Urinary bladder (tissue), 4 donors: ENCODE results near the gene SERINC2. TPM values are rescaled to one million over a fixed set of nuclear protein-coding genes. Genes with fewer than 3 reads are reported as not detected.
A peak's percentile ranks its signal among the peaks of the same experiment; 100 is the strongest.
"Not testable (repeated sequence)": the region's sequence is repeated elsewhere in the genome, so short reads cannot be mapped to it uniquely, and the experiment has no call there.

ENCODE experiments used
- DNase-seq: peaks from one replicate; pipeline ENCODE4 v3.0.0-alpha.2; 2015; ENCODE audit errors: extremely low spot score
- H3K27ac ChIP-seq: one replicate; pipeline ENCODE4 v1.5.1; 2013; ENCODE audit warnings: low read depth, mild to moderate bottlenecking, moderate library complexity
- H3K36me3 ChIP-seq: one replicate; pipeline ENCODE4 v1.6.1; 2013; ENCODE audit warnings: mild to moderate bottlenecking, moderate library complexity; ENCODE audit not compliant: insufficient read depth
- H3K4me1 ChIP-seq: one replicate; pipeline ENCODE4 v1.6.1; 2013; ENCODE audit warnings: mild to moderate bottlenecking, moderate library complexity; ENCODE audit not compliant: insufficient read depth
- H3K4me3 ChIP-seq: one replicate; pipeline ENCODE4 v1.5.1; 2013; ENCODE audit warnings: low read depth, low read length
- WGBS: extraction: QIAGEN DNeasy Blood & Tissue Kit; methylation state at CpG from one replicate; pipeline ENCODE4 v1.1.7; 2013; 5-methylcytosine and 5-hydroxymethylcytosine counted together
- polyA plus RNA-seq: library from polyadenylated mRNA; stranded (reverse); fragments of 200-250 nt; gene quantifications from one replicate; pipeline ENCODE4 v1.2.3, GENCODE V29; 2013
- total RNA-seq: library from RNA; depleted of rRNA; stranded (reverse); fragments of >200 nt; gene quantifications from one replicate; pipeline ENCODE4 v1.2.3, GENCODE V29; 2014
- donor health status: healthy with polysubstance abuse.
- donor health status: healthy.

SERINC2 gene
- total and polyA plus RNA-seq, 2 donors: 8.9 to 43.3 TPM

- WGBS: 56% methylated on average over 8 of the region's 8 CpGs
- H3K36me3 ChIP-seq: no peaks in the 10 kb centered on the region
- DNase-seq: peak; percentile 78
- no peaks in the 10 kb centered on the region for H3K4me1 ChIP-seq
- no peak overlapping the region for H3K27ac ChIP-seq
- H3K4me3 ChIP-seq: no peak overlapping the region
Measured at GRCh38 chr1:31376375-31377134, 36.5 kb upstream of the SERINC2 start.

GRCh38 chr1:31377364-31377863, 35.6 kb upstream of the SERINC2 start:
- no peak overlapping the region for H3K27ac ChIP-seq
- DNase-seq: no peak
- H3K4me3 ChIP-seq: no peak overlapping the region
- WGBS: 84% methylated on average over 3 of the region's 3 CpGs
- H3K36me3 ChIP-seq: no peaks in the 10 kb centered on the region
- no peaks in the 10 kb centered on the region for H3K4me1 ChIP-seq

GRCh38 chr1:31378001-31378400, 35.0 kb upstream of the SERINC2 start:
- no peaks in the 10 kb centered on the region for H3K36me3 ChIP-seq
- no peaks in the 10 kb centered on the region for H3K4me1 ChIP-seq
- no peak overlapping the region for H3K27ac ChIP-seq
- DNase-seq: no peak
- H3K4me3 ChIP-seq: no peak overlapping the region

GRCh38 chr1:31380181-31380580, 32.8 kb upstream of the SERINC2 start:
- 77% methylated on average over 3 of the region's 3 CpGs for WGBS
- Histone ChIP-seq H3K27ac (no peak overlapping the region), H3K36me3 (no peaks in the 10 kb centered on the region), H3K4me1 (no peaks in the 10 kb centered on the region), H3K4me3 (no peak overlapping the region)
- DNase-seq: no peak

- Histone ChIP-seq H3K4me1 (no peaks in the 10 kb centered on the region), H3K27ac (no peak overlapping the region), H3K4me3 (no peak overlapping the region), H3K36me3 (no peaks in the 10 kb centered on the region)
- 77% methylated on average over 6 of the region's 6 CpGs for WGBS
- no peak for DNase-seq
Measured at GRCh38 chr1:31381394-31382294, 31.4 kb upstream of the SERINC2 start.

- whole genome bisulfite sequencing: 82% methylated on average over 3 of the region's 3 CpGs
Measured at GRCh38 chr1:31382379-31382989, 30.5 kb upstream of the SERINC2 start.

GRCh38 chr1:31383967-31384366, 29.0 kb upstream of the SERINC2 start:
- no peak overlapping the region for H3K4me3 ChIP-seq
- WGBS: 90% methylated on average over 1 of the region's 1 CpG
- H3K36me3 ChIP-seq: no peaks in the 10 kb centered on the region
- H3K27ac ChIP-seq: no peak overlapping the region
- no peaks in the 10 kb centered on the region for H3K4me1 ChIP-seq
- no peak for DNase-seq

More at GRCh38 chr1:31382379-31382989, 30.5 kb upstream of the SERINC2 start:
- DNase-seq: no peak
- H3K4me1 ChIP-seq: no peaks in the 10 kb centered on the region
- H3K36me3 ChIP-seq: no peaks in the 10 kb centered on the region
- H3K27ac ChIP-seq: no peak overlapping the region
- no peak overlapping the region for H3K4me3 ChIP-seq

- not testable (repeated sequence) for H3K4me3 ChIP-seq, H3K27ac ChIP-seq, DNase-seq, H3K36me3 ChIP-seq, H3K4me1 ChIP-seq
- 79% methylated on average over 8 of the region's 8 CpGs for WGBS
Measured at GRCh38 chr1:31386576-31387243, 26.3 kb upstream of the SERINC2 start.

GRCh38 chr1:31387612-31388011, 25.4 kb upstream of the SERINC2 start:
- no peak overlapping the region for H3K27ac ChIP-seq
- 74% methylated on average over 10 of the region's 10 CpGs for WGBS
- DNase-seq: no peak
- no peak overlapping the region for H3K4me3 ChIP-seq
- H3K4me1 ChIP-seq: no peaks in the 10 kb centered on the region
- no peaks in the 10 kb centered on the region for H3K36me3 ChIP-seq

GRCh38 chr1:31389616-31390015, 23.4 kb upstream of the SERINC2 start:
- no peak for DNase-seq
- 87% methylated on average over 7 of the region's 7 CpGs for WGBS
- Histone ChIP-seq H3K4me3 (no peak overlapping the region), H3K4me1 (no peaks in the 10 kb centered on the region), H3K36me3 (no peaks in the 10 kb centered on the region), H3K27ac (no peak overlapping the region)

GRCh38 chr1:31390071-31390470, 22.9 kb upstream of the SERINC2 start:
- no peaks in the 10 kb centered on the region for H3K4me1 ChIP-seq
- H3K27ac ChIP-seq: peak overlapping the region; percentile 53
- WGBS: 82% methylated on average over 7 of the region's 7 CpGs
- no peaks in the 10 kb centered on the region for H3K36me3 ChIP-seq
- peak; percentile 81 for DNase-seq
- H3K4me3 ChIP-seq: no peak overlapping the region

GRCh38 chr1:31393463-31393862, 19.6 kb upstream of the SERINC2 start:
- no peak for DNase-seq
- Histone ChIP-seq H3K27ac (no peak overlapping the region), H3K36me3 (no peaks in the 10 kb centered on the region), H3K4me1 (no peaks in the 10 kb centered on the region), H3K4me3 (no peak overlapping the region)

GRCh38 chr1:31394584-31395193, 18.3 kb upstream of the SERINC2 start:
- peak; percentile 41 for DNase-seq
- WGBS: 3% methylated on average over 36 of the region's 36 CpGs
- no peaks in the 10 kb centered on the region for H3K36me3 ChIP-seq
- H3K27ac ChIP-seq: no peak overlapping the region
- no peak overlapping the region for H3K4me3 ChIP-seq
- no peaks in the 10 kb centered on the region for H3K4me1 ChIP-seq
